Upper lobe of left lung (tissue), 6 donors: Measurements from ENCODE around the gene TMA7B. TPM values are rescaled to one million over a fixed set of nuclear protein-coding genes. Genes with fewer than 3 reads are reported as not detected.
A peak's percentile ranks its signal among the peaks of the same experiment; 100 is the strongest.

ENCODE experiments used
- ATAC-seq, 2 donors: fragments of 200-7000 bp; cut with Tn5 transposase; one replicate each; pipeline ENCODE4 v1.9.1; 2022; ENCODE audit warnings: mild to moderate bottlenecking in 2 of 2, moderate library complexity in 2 of 2; ENCODE audit not compliant: low FRiP score in 2 of 2
- DNase-seq, 2 donors: peaks; one replicate each; pipeline ENCODE4 v3.0.0-alpha.2; 2019 to 2020
- H3K27ac ChIP-seq, 4 donors: fragments of 200-600 bp; sonication (generic); one replicate each; pipeline ENCODE4 v1.5.1; 2016 to 2019
- H3K27me3 ChIP-seq, 4 donors: fragments of 200-600 bp; sonication (generic); one replicate each; pipeline ENCODE4 v1.5.1; 2017 to 2019
- H3K36me3 ChIP-seq, 4 donors: fragments of 200-600 bp; sonication (generic); one replicate each; pipeline ENCODE4 v1.5.1; 2016 to 2019
- H3K4me1 ChIP-seq, 4 donors: fragments of 200-600 bp; sonication (generic); one replicate each; pipeline ENCODE4 v1.5.1; 2018 to 2019
- H3K4me3 ChIP-seq, 4 donors: fragments of 200-600 bp; sonication (generic); one replicate each; pipeline ENCODE4 v1.5.1; 2017 to 2019; ENCODE audit warnings: mild to moderate bottlenecking in 2 of 4, moderate library complexity in 1 of 4
- H3K9me3 ChIP-seq, 4 donors: fragments of 200-600 bp; sonication (generic); one replicate each; pipeline ENCODE4 v1.5.1; 2018 to 2019
- CTCF ChIP-seq, 6 experiments: fragments of 450-650 bp in 4 of 6; fragments of 200-600 bp in 2 of 6; sonication (generic) in 2 of 6; IDR thresholded peaks; one replicate each; pipeline ENCODE4 v1.5.1; 2016 to 2019; ENCODE audit warnings: antibody characterized with exemption in 6 of 6
- EP300 ChIP-seq, 4 donors: sonication (generic); formaldehyde crosslinking; IDR thresholded peaks; one replicate each; pipeline ENCODE4 v1.5.1; 2017; ENCODE audit warnings: antibody characterized with exemption in 4 of 4, control low read depth in 2 of 4
- POLR2A ChIP-seq, 4 donors: fragments of 450-650 bp; IDR thresholded peaks; one replicate each; pipeline ENCODE4 v1.5.1; 2016 to 2017; ENCODE audit warnings: antibody characterized with exemption in 4 of 4, mild to moderate bottlenecking in 2 of 4
- POLR2AphosphoS5 ChIP-seq, 2 donors: sonication (generic); formaldehyde crosslinking; IDR thresholded peaks; one replicate each; pipeline ENCODE4 v1.5.1; 2017; ENCODE audit warnings: antibody characterized with exemption in 2 of 2
- WGBS, 2 donors: methylation state at CpG; one replicate each; pipeline ENCODE4 v1.1.5; 2017 to 2018; 5-methylcytosine and 5-hydroxymethylcytosine counted together
- total RNA-seq, 6 donors: library from RNA; depleted of rRNA in 4 of 6; stranded (reverse); fragments of >200 nt in 4 of 6; gene quantifications; one replicate each; pipeline versions ENCODE4 v1.1.0 to v1.2.1, GENCODE V29; 2016 to 2021
- donor health status: DM: no; HTN: no; CAD: no; lungs with moderate emphysema.
- donor health status: DM: no; HTN: yes; CAD: no; lungs with severe emphysema.

Gene TMA7B
- total RNA-seq, 6 donors from 2014 or later, result 0.24 to 2.3 (median 0.76) TPM; not detected in 1

- TF ChIP-seq CTCF (IDR thresholded peaks at IDR 0.05) (no peak), EP300 (IDR thresholded peaks at IDR 0.05) (no peak), POLR2A (IDR thresholded peaks at IDR 0.05) (no peak), POLR2AphosphoS5 (IDR thresholded peaks at IDR 0.05) (no peak)
- no peaks in the 10 kb centered on the region for H3K9me3 ChIP-seq
- H3K36me3 ChIP-seq, result no peaks in the 10 kb centered on the region
- H3K4me1 ChIP-seq, result no peaks in the 10 kb centered on the region
- H3K4me3 ChIP-seq, result no peak overlapping the region
- 69% methylated on average over 4 of the region's 6 CpGs; no CpG with 5 or more reads in 1 of the 2 donors for WGBS, 2 donors
- no peak overlapping the region for H3K27ac ChIP-seq
- H3K27me3 ChIP-seq, result no peaks in the 10 kb centered on the region
- no peak for DNase-seq
- ATAC-seq, result peak in 1 of 2 donors; percentile 32
Measured at GRCh38 chr22:39980596-39980995, 20.4 kb downstream of the TMA7B start.

GRCh38 chr22:39983346-39983745, 23.1 kb downstream of the TMA7B start:
- TF ChIP-seq EP300 (IDR thresholded peaks at IDR 0.05) (no peak), POLR2AphosphoS5 (IDR thresholded peaks at IDR 0.05) (no peak), POLR2A (IDR thresholded peaks at IDR 0.05) (no peak), CTCF (IDR thresholded peaks at IDR 0.05) (no peak)
- Histone ChIP-seq H3K27ac (no peak overlapping the region), H3K27me3 (no peaks in the 10 kb centered on the region), H3K9me3 (no peaks in the 10 kb centered on the region), H3K4me3 (no peak overlapping the region), H3K36me3 (no peaks in the 10 kb centered on the region), H3K4me1 (no peaks in the 10 kb centered on the region)
- 87 to 97% methylated on average over 4 of the region's 4 CpGs for WGBS, 2 donors
- DNase-seq, result no peak
- no peak for ATAC-seq

GRCh38 chr22:39984006-39984405, 23.8 kb downstream of the TMA7B start:
- Histone ChIP-seq H3K4me3 (no peak overlapping the region), H3K27me3 (no peaks in the 10 kb centered on the region), H3K9me3 (no peaks in the 10 kb centered on the region), H3K27ac (no peak overlapping the region), H3K4me1 (no peaks in the 10 kb centered on the region), H3K36me3 (no peaks in the 10 kb centered on the region)
- WGBS, 2 donors, result 61 to 66% methylated on average over 2 of the region's 2 CpGs
- DNase-seq, result no peak
- ATAC-seq, result no peak
- TF ChIP-seq CTCF (IDR thresholded peaks at IDR 0.05), result no peak
- TF ChIP-seq POLR2AphosphoS5 (IDR thresholded peaks at IDR 0.05), result no peak
- no peak for TF ChIP-seq EP300 (IDR thresholded peaks at IDR 0.05)

- no peak for DNase-seq
- Histone ChIP-seq H3K27me3 (no peaks in the 10 kb centered on the region), H3K9me3 (no peaks in the 10 kb centered on the region), H3K27ac (no peak overlapping the region), H3K4me3 (no peak overlapping the region), H3K4me1 (no peaks in the 10 kb centered on the region), H3K36me3 (no peaks in the 10 kb centered on the region)
- TF ChIP-seq EP300 (IDR thresholded peaks at IDR 0.05) (no peak), POLR2AphosphoS5 (IDR thresholded peaks at IDR 0.05) (no peak), CTCF (IDR thresholded peaks at IDR 0.05) (no peak), POLR2A (IDR thresholded peaks at IDR 0.05) (no peak)
- 73 to 76% methylated on average over 2 of the region's 2 CpGs for WGBS, 2 donors
- no peak for ATAC-seq
Measured at GRCh38 chr22:39984746-39985145, 24.5 kb downstream of the TMA7B start.

- WGBS, 2 donors, result 78 to 83% methylated on average over 7 of the region's 7 CpGs
- TF ChIP-seq POLR2A (IDR thresholded peaks at IDR 0.05) (no peak), POLR2AphosphoS5 (IDR thresholded peaks at IDR 0.05) (no peak), CTCF (IDR thresholded peaks at IDR 0.05) (no peak), EP300 (IDR thresholded peaks at IDR 0.05) (no peak)
- H3K27ac ChIP-seq, result no peak overlapping the region
Measured at GRCh38 chr22:39985383-39986035, 25.3 kb downstream of the TMA7B start.

More at GRCh38 chr22:39985383-39986035, 25.3 kb downstream of the TMA7B start:
- H3K36me3 ChIP-seq, result no peaks in the 10 kb centered on the region
- H3K27me3 ChIP-seq, result no peaks in the 10 kb centered on the region
- no peaks in the 10 kb centered on the region for H3K4me1 ChIP-seq
- no peak overlapping the region for H3K4me3 ChIP-seq
- DNase-seq, result no peak
- no peaks in the 10 kb centered on the region for H3K9me3 ChIP-seq
- ATAC-seq, result no peak
